DND-41 (cell line): ENCODE data around the gene MMP24OS.

ENCODE experiments used
- ATAC-seq: fragments of 200-7000 bp; cut with Tn5 transposase; 3 replicates; pipeline ENCODE4 v1.9.1; 2021; ENCODE audit warnings: low read depth; ENCODE audit not compliant: insufficient read depth
- DNase-seq: peaks from one replicate; pipeline ENCODE4 v3.0.0-alpha.2; 2020
- H2AFZ ChIP-seq: 2 replicates; pipeline ENCODE4 v1.6.0; 2012; ENCODE audit warnings: low read depth, low read length
- H3K27ac ChIP-seq: 2 replicates; pipeline ENCODE4 v1.5.1; 2012; ENCODE audit warnings: low read length, inconsistent platforms
- H3K27me3 ChIP-seq: fragments of 200-600 bp; sonication (generic); 2 replicates; pipeline ENCODE4 v1.6.0; 2012; ENCODE audit warnings: low read length, mild to moderate bottlenecking, inconsistent platforms; ENCODE audit not compliant: insufficient read depth, poor library complexity
- H3K36me3 ChIP-seq: 2 replicates; pipeline ENCODE4 v1.5.1; 2012; ENCODE audit warnings: low read length, inconsistent platforms; ENCODE audit not compliant: insufficient read depth
- H3K4me1 ChIP-seq: 2 replicates; pipeline ENCODE4 v1.5.1; 2012; ENCODE audit warnings: mild to moderate bottlenecking, low read length; ENCODE audit not compliant: insufficient read depth
- H3K4me2 ChIP-seq: 2 replicates; pipeline ENCODE4 v1.6.0; 2012; ENCODE audit warnings: mild to moderate bottlenecking, moderate library complexity, low read length, inconsistent platforms; ENCODE audit not compliant: insufficient read depth
- H3K4me3 ChIP-seq, 2 experiments: fragments of 200-600 bp in 1 of 2; shearing (Covaris generic) in 1 of 2; 2 replicates each; pipeline ENCODE4 v1.5.1; 2012 to 2016; ENCODE audit warnings: inconsistent platforms in 2 of 2, low read length in 2 of 2, mild to moderate bottlenecking in 2 of 2, low read depth in 1 of 2, moderate library complexity in 1 of 2
- H3K79me2 ChIP-seq: 2 replicates; pipeline ENCODE4 v1.6.0; 2012; ENCODE audit warnings: low read length, inconsistent platforms; ENCODE audit not compliant: insufficient read depth
- H3K9ac ChIP-seq: 2 replicates; pipeline ENCODE4 v1.6.0; 2012; ENCODE audit warnings: low read depth, mild to moderate bottlenecking, inconsistent platforms, low read length, moderate library complexity
- H3K9me3 ChIP-seq: 2 replicates; pipeline ENCODE4 v1.5.1; 2012; ENCODE audit warnings: low read length, moderate library complexity, mild to moderate bottlenecking, inconsistent platforms; ENCODE audit not compliant: insufficient read depth, severe bottlenecking
- H4K20me1 ChIP-seq: 2 replicates; pipeline ENCODE4 v1.6.0; 2012; ENCODE audit warnings: low read length; ENCODE audit not compliant: insufficient read depth
- CTCF ChIP-seq: IDR thresholded peaks from 2 replicates; pipeline ENCODE4 v1.5.1; 2012; ENCODE audit warnings: borderline replicate concordance, low read length, moderate library complexity, mild to moderate bottlenecking; ENCODE audit not compliant: poor library complexity, severe bottlenecking; ENCODE audit errors: extremely low read depth
- EZH2 ChIP-seq: IDR thresholded peaks from 3 replicates; pipeline ENCODE4 v1.6.1; 2012; ENCODE audit warnings: borderline replicate concordance, low read depth, mild to moderate bottlenecking, moderate library complexity, low read length, inconsistent platforms; ENCODE audit not compliant: severe bottlenecking

The MMP24OS gene

GRCh38 chr20:35237486-35237885 lies 40.4 kb downstream of the MMP24OS start:
- no peak overlapping the region for H3K4me2 ChIP-seq
- H2AFZ ChIP-seq: no peak overlapping the region

GRCh38 chr20:35235881-35236280 lies 42.0 kb downstream of the MMP24OS start:
- Histone ChIP-seq H3K4me3 (no peak overlapping the region), H3K9me3 (no peaks in the 10 kb centered on the region), H3K27me3 (peaks cover 11% of the 10 kb centered on the region), H4K20me1 (no peaks in the 10 kb centered on the region), H3K27ac (no peak overlapping the region), H3K36me3 (no peaks in the 10 kb centered on the region), H3K4me1 (no peaks in the 10 kb centered on the region), H2AFZ (no peak overlapping the region), H3K9ac (no peak overlapping the region), H3K4me2 (no peak overlapping the region), H3K79me2 (no peaks in the 10 kb centered on the region)
- no peak for DNase-seq
- no peak for ATAC-seq
- TF ChIP-seq CTCF (no peak), EZH2 (no peak)

More at GRCh38 chr20:35237486-35237885, 40.4 kb downstream of the MMP24OS start:
- Histone ChIP-seq H3K79me2 (no peaks in the 10 kb centered on the region), H3K27ac (no peak overlapping the region), H4K20me1 (no peaks in the 10 kb centered on the region), H3K4me3 (no peak overlapping the region), H3K27me3 (peaks cover 9% of the 10 kb centered on the region), H3K36me3 (no peaks in the 10 kb centered on the region), H3K4me1 (no peaks in the 10 kb centered on the region), H3K9ac (no peak overlapping the region), H3K9me3 (no peaks in the 10 kb centered on the region)
- DNase-seq (no peak), ATAC-seq (no peak)
- no peak for TF ChIP-seq CTCF
- TF ChIP-seq EZH2: no peak

GRCh38 chr20:35232575-35232974 lies 45.3 kb downstream of the MMP24OS start:
- TF ChIP-seq CTCF (no peak), EZH2 (no peak)

More at GRCh38 chr20:35232575-35232974, 45.3 kb downstream of the MMP24OS start:
- no peaks in the 10 kb centered on the region for H3K79me2 ChIP-seq
- no peaks in the 10 kb centered on the region for H3K36me3 ChIP-seq
- H3K4me2 ChIP-seq: no peak overlapping the region
- no peaks in the 10 kb centered on the region for H3K4me1 ChIP-seq
- peaks cover 10% of the 10 kb centered on the region for H3K27me3 ChIP-seq
- H3K4me3 ChIP-seq: no peak overlapping the region
- no peaks in the 10 kb centered on the region for H4K20me1 ChIP-seq
- no peak for ATAC-seq
- no peak for DNase-seq
- no peak overlapping the region for H3K27ac ChIP-seq
- no peaks in the 10 kb centered on the region for H3K9me3 ChIP-seq
- H3K9ac ChIP-seq: no peak overlapping the region
- H2AFZ ChIP-seq: no peak overlapping the region
